Endodermal cell (in vitro differentiated cells): ENCODE data around the gene NBAS. TPM values are rescaled to one million over a fixed set of nuclear protein-coding genes. Genes with fewer than 3 reads are reported as not detected.

Experiments
- DNase-seq: peaks from one replicate; pipeline ENCODE4 v3.0.0-alpha.2; 2017
- H3K27ac ChIP-seq: 2 replicates; pipeline ENCODE4 v1.5.1; 2013; ENCODE audit warnings: mild to moderate bottlenecking, low read depth, low read length, moderate library complexity
- H3K27me3 ChIP-seq: 2 replicates; pipeline ENCODE4 v1.6.1; 2013; ENCODE audit warnings: mild to moderate bottlenecking, low read length, moderate library complexity; ENCODE audit not compliant: insufficient read depth, control insufficient read depth, poor library complexity, severe bottlenecking
- H3K36me3 ChIP-seq: 2 replicates; pipeline ENCODE4 v1.7.0; 2013; ENCODE audit warnings: mild to moderate bottlenecking, low read length, moderate library complexity; ENCODE audit not compliant: control insufficient read depth, insufficient read depth
- H3K4me1 ChIP-seq: one replicate; pipeline ENCODE4 v1.7.0; 2013; ENCODE audit warnings: low read length; ENCODE audit not compliant: control insufficient read depth, insufficient read depth
- H3K4me3 ChIP-seq: 2 replicates; pipeline ENCODE4 v1.5.1; 2013; ENCODE audit warnings: mild to moderate bottlenecking, low read length, moderate library complexity
- H3K9ac ChIP-seq: 2 replicates; pipeline ENCODE4 v1.6.1; 2013; ENCODE audit warnings: mild to moderate bottlenecking, low read length, moderate library complexity; ENCODE audit not compliant: poor library complexity, severe bottlenecking; ENCODE audit errors: extremely low read depth
- H3K9me3 ChIP-seq: 2 replicates; pipeline ENCODE4 v1.6.1; 2013; ENCODE audit warnings: mild to moderate bottlenecking, low read length, moderate library complexity; ENCODE audit not compliant: control insufficient read depth
- H3K27ac Mint-ChIP-seq: 2 replicates; pipeline ENCODE4 v1.8.0; 2020; ENCODE audit warnings: mixed read lengths
- H3K27me3 Mint-ChIP-seq: 2 replicates; pipeline ENCODE4 v1.8.0; 2021; ENCODE audit warnings: mild to moderate bottlenecking, mixed read lengths; ENCODE audit not compliant: insufficient read depth
- H3K36me3 Mint-ChIP-seq: 2 replicates; pipeline ENCODE4 v1.8.0; 2020; ENCODE audit warnings: low read depth, mixed read lengths
- H3K4me1 Mint-ChIP-seq: 2 replicates; pipeline ENCODE4 v1.8.0; 2020; ENCODE audit warnings: mixed read lengths
- H3K4me3 Mint-ChIP-seq: 2 replicates; pipeline ENCODE4 v1.8.0; 2020; ENCODE audit warnings: mild to moderate bottlenecking, moderate library complexity, mixed read lengths
- H3K9me3 Mint-ChIP-seq: 2 replicates; pipeline ENCODE4 v1.8.0; 2020; ENCODE audit warnings: mild to moderate bottlenecking, mixed read lengths
- CTCF ChIP-seq: fragments of 200-600 bp; sonication (generic); conservative IDR thresholded peaks from 2 replicates; pipeline ENCODE4 v1.5.0; 2021; ENCODE audit warnings: antibody characterized with exemption, mild to moderate bottlenecking
- WGBS, 2 experiments: methylation state at CpG; one replicate each; pipeline versions ENCODE4 v1.1.5 to v1.1.7; 2013; ENCODE audit warnings: missing lambda C conversion rate in 2 of 2, mixed read lengths in 1 of 2; ENCODE audit not compliant: insufficient coverage in 1 of 2, insufficient read length in 1 of 2; 5-methylcytosine and 5-hydroxymethylcytosine counted together
- total RNA-seq, 2 donors: library from RNA; stranded (reverse); fragmentation: NEBNext Ultra II Directional in 1 of 2; extraction: Animal tissue kit (Norgen Biotek cat#: 25700) in 1 of 2; gene quantifications; 2 replicates in 1 of 2; 3 replicates in 1 of 2; pipeline ENCODE4 v1.2.1, GENCODE V29; 2021

NBAS gene
- total RNA-seq, 2 donors from 2014 or later, result 47.4 to 54.7 TPM

- Histone ChIP-seq H3K27me3 (no peaks in the 10 kb centered on the region), H3K9me3 (no peaks in the 10 kb centered on the region), H3K4me3 (no peak overlapping the region), H3K4me1 (peaks cover 7% of the 10 kb centered on the region), H3K36me3 (no peaks in the 10 kb centered on the region), H3K9ac (no peak overlapping the region), H3K27ac (no peak overlapping the region)
- H3K9me3 Mint-ChIP-seq, result no peaks in the 10 kb centered on the region
- no peaks in the 10 kb centered on the region for H3K36me3 Mint-ChIP-seq
- no peak overlapping the region for H3K4me3 Mint-ChIP-seq
- no peak for DNase-seq
- no peak for TF ChIP-seq CTCF
- WGBS, 2 experiments, result 73 to 86% methylated on average over 11 to 14 of the region's 14 CpGs
- H3K4me1 Mint-ChIP-seq, result peaks cover 19% of the 10 kb centered on the region
- H3K27ac Mint-ChIP-seq, result no peak overlapping the region
- H3K27me3 Mint-ChIP-seq, result no peaks in the 10 kb centered on the region
These were observed 419.0 kb downstream of the NBAS start for GRCh38 chr2:15142069-15142689.

GRCh38 chr2:15141211-15141610 is 419.9 kb downstream of the NBAS start:
- 91 to 100% methylated on average over 3 to 7 of the region's 7 CpGs for WGBS, 2 experiments
- H3K27ac ChIP-seq, result no peak overlapping the region
- no peaks in the 10 kb centered on the region for H3K9me3 Mint-ChIP-seq

GRCh38 chr2:15136639-15137038 is 424.5 kb downstream of the NBAS start:
- 85 to 93% methylated on average over 5 to 6 of the region's 6 CpGs for WGBS, 2 experiments
- Mint-ChIP-seq H3K27ac (no peak overlapping the region), H3K36me3 (no peaks in the 10 kb centered on the region)

More at GRCh38 chr2:15141211-15141610, 419.9 kb downstream of the NBAS start:
- peaks cover 19% of the 10 kb centered on the region for H3K4me1 Mint-ChIP-seq
- Histone ChIP-seq H3K9ac (no peak overlapping the region), H3K4me1 (peaks cover 7% of the 10 kb centered on the region), H3K27me3 (no peaks in the 10 kb centered on the region), H3K36me3 (no peaks in the 10 kb centered on the region), H3K4me3 (no peak overlapping the region), H3K9me3 (no peaks in the 10 kb centered on the region)
- DNase-seq, result no peak
- no peaks in the 10 kb centered on the region for H3K36me3 Mint-ChIP-seq
- H3K27me3 Mint-ChIP-seq, result no peaks in the 10 kb centered on the region
- H3K4me3 Mint-ChIP-seq, result no peak overlapping the region
- no peak for TF ChIP-seq CTCF
- no peak overlapping the region for H3K27ac Mint-ChIP-seq

More at GRCh38 chr2:15136639-15137038, 424.5 kb downstream of the NBAS start:
- Histone ChIP-seq H3K36me3 (no peaks in the 10 kb centered on the region), H3K4me1 (no peaks in the 10 kb centered on the region), H3K4me3 (no peak overlapping the region), H3K9ac (no peak overlapping the region), H3K27me3 (no peaks in the 10 kb centered on the region), H3K27ac (no peak overlapping the region), H3K9me3 (no peaks in the 10 kb centered on the region)
- H3K27me3 Mint-ChIP-seq, result no peaks in the 10 kb centered on the region
- H3K4me3 Mint-ChIP-seq, result no peak overlapping the region
- no peak for TF ChIP-seq CTCF
- no peak for DNase-seq
- H3K9me3 Mint-ChIP-seq, result no peaks in the 10 kb centered on the region
- peaks cover 5% of the 10 kb centered on the region for H3K4me1 Mint-ChIP-seq
